NCI-H446 treated with DMSO at 0.1 percent for 48 hours (cell line): ENCODE measurements around the gene DNAJC5.
"Not testable (repeated sequence)": the region's sequence is repeated elsewhere in the genome, so short reads cannot be mapped to it uniquely, and the experiment has no call there.

Experiments
- DNase-seq: peaks from one replicate; lab custom pipeline; 2025; lab: John Stamatoyannopoulos, UW

Gene DNAJC5

DNA sequence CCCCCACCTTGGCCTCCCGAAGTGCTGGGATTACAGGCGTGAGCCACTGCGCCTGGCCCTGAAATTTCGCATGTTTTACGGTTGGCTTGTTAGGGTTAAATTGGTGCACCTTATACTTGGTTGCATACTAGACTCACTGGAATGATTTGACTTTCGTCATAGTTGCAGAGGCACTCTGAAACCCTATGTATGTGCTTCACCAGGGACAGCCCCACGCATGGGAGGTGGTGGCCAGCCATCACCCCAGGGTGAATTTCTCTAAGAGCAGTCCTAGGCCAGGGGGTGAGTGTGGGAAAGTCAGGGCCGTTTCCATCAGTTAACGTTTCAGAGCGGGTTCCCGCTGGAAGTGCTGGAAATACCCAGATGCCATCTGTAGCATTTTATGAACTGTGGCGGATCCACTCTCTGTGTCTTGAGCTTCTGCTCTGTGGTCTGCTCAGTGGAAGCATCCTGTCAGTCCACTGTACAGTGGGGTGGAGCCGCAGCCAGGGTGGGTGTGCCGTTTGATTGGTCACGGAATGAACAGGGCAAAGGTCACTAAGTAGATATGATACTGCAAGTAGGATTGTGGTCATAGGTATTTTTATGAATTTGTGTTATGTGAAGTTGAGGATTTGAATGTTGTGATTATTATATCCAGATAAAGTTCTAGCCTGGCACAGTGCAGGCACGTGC, 13.2 kb downstream of the DNAJC5 start:
- DNase-seq = no peak

DNA sequence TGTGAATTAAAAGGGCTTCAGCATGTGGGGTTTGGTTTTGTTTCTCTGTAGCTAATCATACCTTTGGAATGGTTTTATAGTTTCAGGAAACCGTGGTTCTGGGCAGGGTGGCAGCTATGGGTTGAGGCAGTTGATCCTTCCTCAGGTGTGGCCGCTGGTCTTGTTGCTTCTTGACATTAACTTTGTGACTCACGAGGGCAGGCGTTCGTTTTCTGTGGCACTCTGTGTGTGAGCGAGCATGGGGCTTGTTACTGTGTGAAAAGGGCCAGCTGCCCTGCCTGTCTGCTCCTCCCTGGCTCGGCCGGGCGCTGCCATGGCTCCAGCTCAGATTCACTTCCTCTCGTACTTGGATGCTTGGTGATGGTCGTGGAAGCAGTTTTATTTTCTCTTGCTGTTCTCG, 16.2 kb downstream of the DNAJC5 start:
- DNase-seq = no peak

DNA sequence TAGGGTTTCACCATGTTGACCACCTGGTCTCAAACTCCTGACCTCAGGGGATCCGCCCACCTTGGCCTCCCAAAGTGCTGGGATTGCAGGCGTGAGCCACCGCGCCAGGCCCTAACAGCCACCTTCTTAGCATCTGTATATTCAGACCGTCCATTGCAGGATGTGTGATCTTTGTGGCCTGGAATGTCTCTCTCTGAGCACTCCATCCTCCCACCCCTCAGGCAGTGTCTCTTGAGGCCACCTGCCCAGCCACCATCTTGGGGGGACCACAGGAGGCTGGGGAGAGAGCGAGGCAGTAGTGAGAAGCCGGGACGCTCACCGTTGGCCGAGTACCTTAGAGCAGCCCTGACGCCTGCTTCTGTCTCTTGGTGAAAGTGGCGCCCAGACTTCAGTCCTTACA, 18.8 kb downstream of the DNAJC5 start:
- DNase-seq = no peak

DNA sequence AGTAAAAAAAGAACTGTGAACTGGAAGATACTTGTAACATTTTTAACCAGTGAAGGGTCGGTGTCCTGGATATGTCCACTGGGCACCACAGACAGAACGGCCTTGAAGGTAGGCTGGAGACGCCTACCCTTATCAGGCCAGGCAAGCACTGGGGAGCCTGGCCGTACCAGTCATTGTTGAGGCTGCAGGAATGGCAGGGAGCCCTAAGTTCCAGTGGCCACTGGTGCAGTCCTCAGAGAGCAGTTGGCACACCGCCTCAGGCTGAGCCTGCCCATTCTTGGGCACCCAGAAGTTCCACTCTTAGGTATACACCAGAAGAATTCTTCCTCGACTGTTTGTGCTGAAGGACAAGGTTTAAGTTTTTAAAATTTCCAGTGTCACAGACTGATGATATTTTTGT, 20.5 kb downstream of the DNAJC5 start:
- DNase-seq = no peak

DNA sequence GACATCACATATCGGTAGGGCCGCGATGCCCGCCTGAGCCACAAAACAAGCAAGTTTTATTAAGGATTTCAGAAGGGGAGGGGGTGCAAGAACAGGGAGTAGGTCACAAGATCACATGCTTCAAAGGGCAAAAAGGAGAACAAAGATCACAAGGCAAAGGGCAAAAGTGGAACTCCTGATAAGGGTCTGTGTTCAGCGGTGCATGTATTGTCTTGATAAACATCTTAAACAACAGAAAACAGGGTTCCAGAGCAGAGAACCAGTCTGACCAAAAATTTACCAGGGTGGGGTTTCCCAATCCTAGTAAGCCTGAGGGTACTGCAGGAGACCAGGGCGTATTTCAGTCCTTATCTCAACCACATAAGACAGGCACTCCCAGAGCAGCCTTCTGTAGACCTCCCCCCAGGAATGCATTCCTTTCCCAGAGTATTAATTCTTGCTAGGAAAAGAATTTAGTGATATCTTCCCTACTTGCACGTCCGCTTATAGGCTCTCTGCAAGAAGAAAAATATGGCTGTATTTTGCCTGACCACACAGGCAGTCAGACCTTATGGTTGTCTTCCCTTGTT, 21.5 kb downstream of the DNAJC5 start:
- not testable (repeated sequence) for DNase-seq

DNA sequence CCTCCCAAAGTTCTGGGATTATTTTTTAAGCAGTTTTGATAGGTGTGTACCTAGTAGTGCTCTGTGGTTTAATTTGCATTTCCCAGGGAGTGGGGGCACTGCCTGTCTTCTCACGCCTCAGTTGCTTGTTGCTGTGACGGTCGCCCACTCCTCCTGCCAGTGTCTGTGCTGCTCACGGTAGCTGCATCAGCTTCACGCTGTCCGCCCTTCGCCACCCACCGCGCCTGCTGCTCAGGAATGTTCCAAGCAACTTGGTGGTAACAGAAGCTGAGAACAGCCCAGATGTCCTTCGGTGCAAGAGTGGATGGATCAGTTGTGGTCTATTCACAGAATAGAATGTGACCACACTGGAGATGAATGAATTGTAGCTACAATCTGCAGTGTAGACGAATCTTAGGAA, 22.9 kb downstream of the DNAJC5 start:
- DNase-seq = no peak

DNA sequence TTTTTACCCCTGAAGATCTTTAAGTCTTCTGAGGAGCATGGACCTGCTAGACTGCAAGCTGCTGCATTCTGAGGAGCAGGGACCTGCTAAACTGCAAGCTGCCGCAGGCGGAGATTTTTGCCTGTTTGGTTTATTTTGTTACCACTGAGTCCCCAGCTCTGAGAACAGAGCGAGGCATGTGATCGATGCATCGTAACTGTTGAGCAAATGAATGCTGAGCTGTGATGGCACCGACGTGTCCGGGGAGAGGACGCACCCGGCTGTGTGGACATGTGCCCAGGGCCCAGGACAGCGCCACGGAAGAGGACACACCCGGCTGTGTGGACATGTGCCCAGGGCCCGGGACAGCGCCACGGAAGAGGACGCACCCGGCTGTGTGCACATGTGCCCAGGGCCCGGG, 24.2 kb downstream of the DNAJC5 start:
- no peak for DNase-seq

DNA sequence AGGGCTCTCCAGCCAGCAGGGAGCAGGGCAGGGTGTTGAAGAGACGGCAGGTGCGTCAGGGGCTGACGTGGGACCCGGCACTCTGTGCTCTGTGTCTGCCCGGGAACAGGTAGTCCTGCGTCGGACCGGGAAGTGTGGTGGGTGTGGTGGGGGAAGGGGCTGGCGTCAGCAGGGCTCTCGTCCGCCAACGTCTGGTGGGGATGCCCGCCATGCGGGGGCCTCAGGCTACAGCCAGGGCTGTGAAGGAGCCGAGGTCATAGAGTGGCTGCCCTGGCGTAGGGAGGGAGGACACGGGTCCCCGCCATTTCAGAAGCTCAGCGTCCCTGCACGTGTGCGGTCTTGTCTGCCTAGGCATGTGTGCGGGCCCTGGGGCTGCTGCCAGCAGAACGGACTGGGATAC, 25.3 kb downstream of the DNAJC5 start:
- no peak for DNase-seq

DNA sequence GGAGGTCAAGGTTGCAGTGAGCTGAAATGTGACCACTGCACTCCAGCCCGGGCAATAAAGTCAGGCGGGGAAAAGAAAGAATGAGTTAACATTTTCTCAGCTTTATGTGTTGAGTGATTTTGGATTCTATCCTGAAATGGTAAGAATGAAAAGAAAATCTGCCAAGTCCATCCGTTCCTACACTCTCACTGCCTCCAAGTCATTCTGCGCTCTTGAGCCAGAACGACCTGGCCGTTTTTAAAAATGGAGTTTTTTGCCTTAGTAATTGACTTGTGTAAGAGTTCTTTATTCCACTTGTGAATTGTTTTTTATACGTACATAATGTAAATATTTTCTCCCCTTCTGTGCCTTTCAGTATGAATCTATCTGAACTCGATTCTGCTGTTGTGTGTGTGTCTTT, 28.7 kb downstream of the DNAJC5 start:
- DNase-seq = no peak

DNA sequence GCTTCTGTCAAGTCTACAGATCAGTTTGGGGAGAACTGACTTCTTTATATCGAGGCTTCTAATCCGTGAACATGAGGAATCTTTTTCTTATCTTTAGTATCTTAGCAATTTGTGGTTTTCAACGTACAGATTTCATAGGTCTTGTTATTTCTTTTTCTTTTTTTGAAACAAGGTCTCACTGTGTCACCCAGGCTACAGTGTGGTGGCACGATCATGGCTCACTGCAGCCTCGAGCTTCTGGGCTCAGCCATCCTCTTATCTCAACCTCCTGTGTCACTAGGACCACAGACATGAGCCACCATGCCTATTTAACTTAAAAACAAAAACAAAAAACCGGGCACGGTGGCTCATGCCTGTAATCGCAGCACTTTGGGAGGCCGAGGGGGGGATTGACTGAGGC, 29.3 kb downstream of the DNAJC5 start:
- DNase-seq = no peak

DNA sequence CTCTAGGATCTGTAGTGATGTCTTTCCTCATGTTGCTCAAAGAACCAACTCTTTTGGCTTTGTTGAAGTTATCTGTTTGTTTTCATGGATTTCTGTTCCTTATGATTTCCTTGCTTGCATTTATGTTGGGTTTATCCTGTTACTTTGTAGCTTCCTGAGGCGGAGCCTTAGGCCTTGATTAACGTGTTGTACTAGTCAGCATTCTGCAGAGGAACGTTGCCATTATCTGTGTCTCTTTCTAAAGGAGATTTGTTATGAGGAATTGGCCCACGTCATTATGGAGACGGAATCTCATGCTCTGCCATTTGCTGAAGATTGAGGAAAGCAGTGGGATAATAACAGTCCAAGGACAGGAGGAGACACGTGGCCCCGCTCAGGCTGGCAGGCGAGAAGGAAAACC, 31.4 kb downstream of the DNAJC5 start:
- DNase-seq = no peak

DNA sequence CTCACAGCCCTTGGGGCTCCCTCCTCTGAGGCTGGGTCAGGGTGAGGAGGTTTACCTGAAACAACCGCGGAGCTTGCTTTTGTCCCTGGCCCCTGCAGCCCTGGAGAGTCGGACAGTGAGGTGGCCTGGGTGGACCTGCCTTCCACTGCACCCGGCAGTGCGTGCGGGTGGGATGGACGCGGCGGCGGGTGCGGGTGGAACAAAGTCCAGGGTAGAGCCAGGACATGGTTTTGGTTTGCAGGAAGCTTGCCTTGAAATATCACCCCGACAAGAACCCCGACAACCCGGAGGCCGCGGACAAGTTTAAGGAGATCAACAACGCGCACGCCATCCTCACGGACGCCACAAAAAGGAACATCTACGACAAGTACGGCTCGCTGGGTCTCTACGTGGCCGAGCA, 34.1 kb downstream of the DNAJC5 start:
- no peak for DNase-seq

DNA sequence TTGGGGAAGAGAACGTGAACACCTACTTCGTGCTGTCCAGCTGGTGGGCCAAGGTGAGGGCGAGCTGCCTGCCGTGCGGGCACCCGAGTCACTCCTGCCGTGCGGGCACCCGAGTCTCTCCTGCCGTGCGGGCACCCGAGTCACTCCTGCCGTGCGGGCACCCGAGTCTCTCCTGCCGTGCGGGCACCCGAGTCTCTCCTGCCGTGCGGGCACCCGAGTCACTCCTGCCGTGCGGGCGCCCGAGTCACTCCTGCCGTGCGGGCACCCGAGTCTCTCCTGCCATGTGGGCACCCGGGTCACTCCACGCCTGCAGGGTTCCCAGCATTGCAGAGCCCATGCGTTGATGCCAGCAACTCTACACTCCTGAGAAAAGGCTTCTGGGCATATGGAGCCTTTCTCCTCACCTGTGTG, 34.6 kb downstream of the DNAJC5 start:
- not testable (repeated sequence) for DNase-seq

DNA sequence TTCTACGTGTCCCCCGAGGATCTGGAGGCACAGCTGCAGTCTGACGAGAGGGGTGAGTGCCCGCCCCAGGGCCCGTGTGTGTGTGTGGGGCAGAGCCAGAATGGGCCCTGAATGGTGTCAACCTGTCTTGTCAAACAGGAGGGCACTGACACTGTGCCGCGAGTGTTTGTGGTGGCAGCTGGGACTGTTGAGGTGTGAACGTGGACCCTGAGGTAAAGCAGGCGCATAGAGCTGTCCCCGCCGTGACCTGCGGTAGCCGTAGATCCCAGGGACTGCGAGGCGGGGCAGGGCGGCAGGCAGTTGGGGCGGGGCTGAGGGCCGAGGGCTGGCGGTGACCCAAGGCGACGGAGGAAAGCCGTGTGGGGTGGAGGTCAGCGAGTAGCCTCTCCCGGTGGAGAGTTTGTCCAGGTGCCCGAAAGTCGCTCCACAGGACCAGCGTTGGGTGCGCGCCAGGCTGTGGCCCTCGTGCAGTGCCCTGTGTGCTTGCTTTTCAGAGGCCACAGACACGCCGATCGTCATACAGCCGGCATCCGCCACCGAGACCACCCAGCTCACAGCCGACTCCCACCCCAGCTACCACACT, 36.1 kb downstream of the DNAJC5 start:
- DNase-seq = no peak

DNA sequence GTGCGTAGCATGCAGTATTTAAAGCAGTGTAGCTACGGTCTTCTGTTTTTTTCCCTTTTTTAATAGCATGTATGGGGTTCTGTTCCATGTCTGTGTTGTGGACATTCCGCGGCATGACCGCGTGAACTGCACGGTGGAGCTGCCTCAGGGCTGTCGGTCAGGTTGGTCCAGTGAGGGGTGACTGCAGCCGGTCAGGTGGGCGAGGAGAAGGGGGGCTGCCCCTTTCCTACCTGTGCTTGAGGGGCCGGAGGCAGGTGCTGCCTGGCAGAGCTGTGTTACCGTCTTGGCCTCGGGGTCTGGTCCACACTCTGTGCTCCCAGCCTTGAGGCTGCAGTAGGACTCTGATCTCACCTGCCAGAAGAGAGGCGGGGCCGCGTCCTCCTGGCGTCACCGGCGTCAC, 36.8 kb downstream of the DNAJC5 start:
- DNase-seq = no peak

DNA sequence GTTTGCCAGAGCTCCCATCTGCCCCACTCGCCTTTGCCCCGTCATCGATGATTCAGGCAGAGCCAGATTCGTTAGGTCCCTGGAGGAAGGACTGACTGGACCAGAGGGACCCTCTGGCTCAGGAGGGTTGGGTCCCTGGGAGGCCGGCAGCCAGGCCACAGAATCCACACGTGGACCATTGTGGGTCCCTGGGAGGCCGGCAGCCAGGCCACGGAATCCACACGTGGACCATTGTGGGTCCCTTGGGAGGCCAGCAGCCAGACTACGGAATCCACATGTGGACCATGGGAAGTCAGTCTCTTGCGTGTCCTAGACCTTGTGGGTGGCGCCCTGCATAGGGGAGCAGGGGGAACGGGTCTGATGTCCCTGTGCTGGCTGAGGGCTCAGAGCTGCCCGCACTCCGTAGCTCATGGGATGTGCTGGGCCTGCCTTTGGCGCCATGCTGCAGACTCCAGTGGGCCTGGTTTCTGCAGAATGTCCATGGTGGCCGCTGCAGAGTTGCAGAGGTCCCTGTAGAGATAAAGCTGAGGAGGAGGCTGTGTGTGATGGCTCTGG, 37.8 kb downstream of the DNAJC5 start:
- no peak for DNase-seq

DNA sequence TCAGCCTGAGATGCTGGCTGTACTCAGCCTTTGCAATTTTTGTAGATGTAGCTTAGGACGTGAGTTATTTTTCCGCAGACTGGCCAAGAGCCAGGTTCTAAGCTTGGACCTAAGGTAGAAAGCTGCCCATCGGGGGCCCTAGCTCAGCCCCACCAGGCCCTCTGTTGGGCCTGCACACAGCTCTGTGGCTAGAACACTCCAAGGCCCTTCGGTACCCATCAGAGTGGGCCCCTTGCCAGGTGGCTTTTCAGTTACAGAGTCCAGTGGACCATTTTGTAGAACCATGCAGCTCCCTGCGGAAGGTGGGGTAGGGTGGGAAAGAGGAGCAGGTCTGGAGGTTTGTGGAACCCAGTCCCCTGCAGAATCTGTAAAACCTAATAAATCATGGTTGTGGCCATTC, 38.7 kb downstream of the DNAJC5 start:
- DNase-seq = no peak

DNA sequence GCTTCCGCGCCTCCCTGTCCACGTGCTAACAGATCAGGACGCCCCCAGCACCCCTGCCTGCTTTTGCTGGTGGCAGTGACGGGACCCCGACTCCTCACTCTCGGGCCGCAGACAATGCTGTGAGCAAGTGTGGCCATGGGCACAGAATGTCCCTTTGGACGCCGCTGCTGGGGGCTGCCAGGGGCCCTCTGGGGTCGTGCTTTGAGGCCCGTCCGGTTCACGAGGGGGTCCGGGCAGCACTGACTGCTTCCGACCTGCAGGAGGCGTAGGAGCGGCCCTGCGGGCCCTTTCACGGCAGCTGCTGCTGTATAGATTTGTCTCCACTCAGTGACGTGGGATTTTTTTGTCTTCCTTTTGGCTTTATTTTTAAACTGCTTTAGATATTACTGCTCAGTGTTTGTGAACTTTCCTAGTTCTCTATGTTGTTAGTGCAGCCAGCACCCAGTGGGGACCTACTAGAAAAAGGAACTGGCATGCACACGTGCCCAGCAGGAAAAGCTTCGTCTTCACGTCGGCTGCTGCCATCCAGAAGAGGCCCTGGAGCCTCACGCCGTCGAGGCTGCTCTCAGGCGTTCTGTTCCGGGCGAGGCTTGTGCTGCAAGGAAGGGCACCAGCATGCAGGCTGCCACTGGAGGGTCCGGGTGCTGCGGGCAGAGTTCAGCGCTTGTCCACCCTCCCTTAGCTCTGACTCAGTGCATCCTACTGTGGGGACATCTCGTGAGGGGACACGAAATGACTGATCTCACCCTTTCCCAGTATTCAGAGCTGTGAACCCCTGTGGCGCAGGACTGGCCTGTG, 39.5 kb downstream of the DNAJC5 start:
- DNase-seq = no peak

DNA sequence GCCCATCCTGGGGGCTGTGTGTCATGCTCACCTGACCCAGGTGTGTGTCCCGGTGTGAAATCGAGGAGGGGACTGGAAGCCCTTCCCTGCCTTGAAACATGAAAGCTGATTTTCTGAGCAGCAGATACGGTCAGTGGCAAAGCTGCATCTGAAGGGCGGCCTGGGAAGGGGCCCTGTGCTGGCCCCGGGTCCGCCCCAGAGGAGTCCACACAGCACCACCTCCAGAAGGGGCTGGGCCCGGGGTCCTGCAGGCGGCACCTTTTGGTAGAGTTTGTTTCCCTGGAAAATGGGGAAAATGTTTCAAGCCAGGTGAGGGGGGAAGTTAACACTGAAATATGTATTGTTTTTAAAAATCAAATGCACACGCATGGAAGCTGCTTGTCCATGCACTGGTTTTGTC, 40.5 kb downstream of the DNAJC5 start:
- no peak for DNase-seq

DNA sequence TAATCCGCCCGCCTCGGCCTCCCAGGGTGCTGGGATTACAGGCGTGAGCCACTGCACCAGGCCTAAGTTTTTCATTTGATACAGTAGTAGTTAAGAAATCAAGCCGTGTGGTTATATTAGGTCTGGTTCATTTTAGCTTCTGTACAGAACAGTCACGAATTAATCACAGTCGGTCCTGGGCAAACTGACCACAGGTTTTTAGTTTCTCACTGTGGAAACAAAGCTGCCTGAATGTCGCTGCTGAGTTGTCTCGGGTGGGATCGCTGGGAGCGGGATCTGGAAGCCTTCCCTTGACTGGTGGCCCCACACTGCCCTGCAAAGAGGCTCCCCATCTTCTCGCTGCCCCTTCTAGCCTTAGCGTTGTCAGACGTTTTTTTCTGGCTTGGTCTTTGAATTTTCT, 42.7 kb downstream of the DNAJC5 start:
- DNase-seq = no peak

DNA sequence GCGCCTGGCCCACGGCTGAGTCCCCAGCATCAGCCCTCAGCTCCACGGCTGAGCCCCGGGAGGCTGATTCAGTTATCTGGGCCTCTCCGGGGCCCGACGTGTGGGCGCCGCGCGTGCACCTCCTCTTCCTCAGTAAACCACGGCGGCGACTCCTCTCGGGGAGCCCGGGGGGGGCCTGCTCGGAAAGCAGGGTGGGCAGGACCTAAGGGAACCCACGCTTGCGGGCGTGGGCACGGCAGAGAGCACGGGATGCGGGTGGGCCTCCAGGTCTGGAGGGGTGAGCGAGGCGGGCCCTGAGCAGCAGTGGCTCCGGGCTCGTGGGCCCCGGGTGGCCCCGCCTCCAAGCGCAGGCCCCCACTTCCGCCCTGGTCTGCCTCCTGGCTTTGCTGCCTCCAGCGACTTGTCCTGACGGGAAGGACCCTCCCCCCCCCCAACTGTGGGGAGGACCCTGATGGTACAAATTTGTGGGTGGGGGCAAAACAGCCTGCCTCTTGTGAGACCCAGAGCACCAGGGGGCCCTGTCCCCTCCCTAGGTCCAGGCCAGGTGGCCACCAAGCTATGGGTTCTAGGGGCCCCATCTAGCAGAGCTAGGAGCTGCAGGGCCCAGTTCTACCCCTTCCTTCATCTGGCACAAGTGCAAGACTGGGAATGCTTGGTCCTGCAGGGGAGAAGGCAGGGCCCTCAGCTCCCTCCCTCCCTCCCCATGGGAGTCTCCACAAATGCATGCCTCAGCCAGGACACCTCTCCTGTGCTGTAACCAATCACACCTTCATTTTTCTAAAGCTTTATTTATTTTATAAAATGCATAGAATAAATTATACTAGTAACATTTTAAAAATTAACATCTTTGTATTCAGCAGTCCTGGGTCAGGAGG, 44.4 kb downstream of the DNAJC5 start:
- no peak for DNase-seq

DNA sequence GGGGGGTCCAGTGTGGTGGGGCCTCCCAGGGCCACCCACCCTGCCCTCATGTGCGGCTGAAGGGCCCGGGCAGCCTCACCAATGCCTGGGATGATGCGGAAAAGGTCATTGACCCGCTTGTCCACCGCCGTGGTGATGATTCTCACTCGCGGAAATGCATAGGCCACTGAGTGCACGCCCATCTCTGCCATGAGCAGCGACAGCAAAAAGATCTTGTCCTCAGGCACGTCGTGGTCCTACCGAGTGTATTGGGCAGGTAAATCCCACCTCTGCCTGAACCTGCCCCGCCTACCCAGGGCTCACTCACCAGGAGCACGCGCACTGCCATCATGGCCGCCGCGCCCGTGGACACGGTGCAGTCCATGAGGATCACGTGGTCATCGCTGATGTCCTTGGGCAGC, 45.1 kb downstream of the DNAJC5 start:
- DNase-seq = no peak
